Vagina (tissue), 2 donors: Measurements from ENCODE around the gene SH3GL3.

ENCODE experiments used
- CTCF ChIP-seq, 3 experiments: fragments of 450-650 bp in 2 of 3; fragments of 200-600 bp in 1 of 3; sonication (generic) in 1 of 3; IDR thresholded peaks; one replicate each; pipeline ENCODE4 v1.5.1; 2017 to 2019; ENCODE audit warnings: antibody characterized with exemption in 3 of 3, mild to moderate bottlenecking in 2 of 3, moderate library complexity in 2 of 3
- POLR2A ChIP-seq, 2 donors: fragments of 450-650 bp; IDR thresholded peaks; one replicate each; pipeline ENCODE4 v1.6.1; 2017; ENCODE audit warnings: antibody characterized with exemption in 2 of 2, mild to moderate bottlenecking in 2 of 2, moderate library complexity in 2 of 2
- POLR2AphosphoS5 ChIP-seq, 2 donors: sonication (generic); formaldehyde crosslinking; IDR thresholded peaks; one replicate each; pipeline ENCODE4 v1.9.0; 2017; ENCODE audit warnings: antibody characterized with exemption in 2 of 2, mild to moderate bottlenecking in 2 of 2, low read depth in 1 of 2; ENCODE audit not compliant: insufficient read depth in 1 of 2

- no peak for TF ChIP-seq POLR2AphosphoS5 (IDR thresholded peaks at IDR 0.05; ENCODE audit: insufficient read depth in 1 of 2, low read depth in 1 of 2)
- TF ChIP-seq CTCF (IDR thresholded peaks at IDR 0.05): no peak
- TF ChIP-seq POLR2A (IDR thresholded peaks at IDR 0.05): no peak
Observed at GRCh38 chr15:83476066-83476465, 28.9 kb downstream of the SH3GL3 start.
